A673 (cell line): ENCODE data around the gene GPR152. TPM values are rescaled to one million over a fixed set of nuclear protein-coding genes. Genes with fewer than 3 reads are reported as not detected.

Experiments used
- BruUV-seq: library from RNA; stranded (reverse); fragments of 400-500 nt; replicated peaks from 2 replicates; lab custom pipeline; 2021; lab: Mats Ljungman, UMichigan
- CTCF ChIA-PET: fragments of 300-600 bp; sonication (Branson Sonifier 250); formaldehyde crosslinking; loops from one replicate; lab custom pipeline; 2022; ENCODE audit warnings: antibody characterized with exemption; lab: Charles Lee
- POLR2A ChIA-PET: fragments of 300-600 bp; sonication (Branson Sonifier 250); formaldehyde crosslinking; loops from one replicate; lab custom pipeline; 2022; ENCODE audit warnings: antibody characterized with exemption; ENCODE audit not compliant: low non-redundant PET; lab: Charles Lee
- DNase-seq: peaks from one replicate; pipeline ENCODE4 v3.0.0-alpha.2; 2015; ENCODE audit warnings: low spot score
- H3K27ac ChIP-seq: fragments of 200-600 bp; sonication (generic); 2 replicates; pipeline ENCODE4 v1.5.1; 2016; ENCODE audit warnings: mixed run types, low read depth, mild to moderate bottlenecking, mixed read lengths, antibody characterized with exemption, low read length; ENCODE audit not compliant: poor library complexity, severe bottlenecking
- H3K27me3 ChIP-seq: fragments of 200-600 bp; sonication (generic); replicated peaks from 2 replicates; pipeline ENCODE4 v1.6.1; 2017; ENCODE audit warnings: mixed run types, low read depth, mild to moderate bottlenecking, mixed read lengths, antibody characterized with exemption, low read length; ENCODE audit not compliant: insufficient read depth, poor library complexity
- H3K36me3 ChIP-seq: fragments of 200-600 bp; sonication (generic); 2 replicates; pipeline ENCODE4 v1.6.1; 2016; ENCODE audit warnings: mixed run types, mild to moderate bottlenecking, mixed read lengths, antibody characterized with exemption, low read length; ENCODE audit not compliant: insufficient read depth, poor library complexity, severe bottlenecking
- H3K4me1 ChIP-seq: fragments of 200-600 bp; sonication (generic); 2 replicates; pipeline ENCODE4 v1.6.1; 2017; ENCODE audit warnings: mixed run types, mild to moderate bottlenecking, mixed read lengths, antibody characterized with exemption, low read length; ENCODE audit not compliant: insufficient read depth, poor library complexity, severe bottlenecking
- H3K4me3 ChIP-seq: fragments of 200-600 bp; sonication (generic); 2 replicates; pipeline ENCODE4 v1.5.1; 2016; ENCODE audit warnings: low read depth, mixed run types, mild to moderate bottlenecking, mixed read lengths, low read length; ENCODE audit not compliant: poor library complexity, severe bottlenecking
- H3K9me3 ChIP-seq: fragments of 200-600 bp; sonication (generic); 2 replicates; pipeline ENCODE4 v1.6.1; 2016; ENCODE audit warnings: mixed run types, low read depth, mild to moderate bottlenecking, mixed read lengths, antibody characterized with exemption, low read length; ENCODE audit not compliant: poor library complexity, severe bottlenecking
- EZH2 ChIP-seq: fragments of 200-600 bp; sonication (generic); IDR thresholded peaks from 2 replicates; pipeline ENCODE4 v1.6.1; 2017; ENCODE audit warnings: borderline replicate concordance, low read depth, mild to moderate bottlenecking, mixed read lengths, antibody characterized with exemption, low read length; ENCODE audit not compliant: poor library complexity, severe bottlenecking
- intact Hi-C: fragments of 100-400 bp; cut with micrococcal nuclease; formaldehyde crosslinking; loops from one replicate; pipeline ENCODE4 v1.10.0; 2022; ENCODE audit not compliant: unreplicated experiment
- total RNA-seq: library from RNA; stranded (reverse); gene quantifications from 2 replicates; pipeline ENCODE4 v1.2.3, GENCODE V29; 2021
- TF ChIP-seq, protein P1 (sequence below): fragments of 300-800, 200-600 bp; sonication (generic); conservative IDR thresholded peaks from 2 replicates; pipeline ENCODE4 v1.5.1; 2017; ENCODE audit warnings: low read depth, mild to moderate bottlenecking, antibody characterized with exemption, low read length, moderate library complexity, mixed read lengths

Gene GPR152
- total RNA-seq, 1 experiment from 2014 or later: not detected

DNA sequence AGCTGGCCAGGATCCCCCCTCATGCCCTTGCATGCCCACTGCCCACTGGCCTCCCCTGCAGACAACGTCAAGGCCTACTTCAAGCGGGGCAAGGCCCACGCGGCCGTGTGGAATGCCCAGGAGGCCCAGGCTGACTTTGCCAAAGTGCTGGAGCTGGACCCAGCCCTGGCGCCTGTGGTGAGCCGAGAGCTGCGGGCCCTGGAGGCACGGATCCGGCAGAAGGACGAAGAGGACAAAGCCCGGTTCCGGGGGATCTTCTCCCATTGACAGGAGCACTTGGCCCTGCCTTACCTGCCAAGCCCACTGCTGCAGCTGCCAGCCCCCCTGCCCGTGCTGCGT, 38.2 kb upstream of the GPR152 start:
- no peak for TF ChIP-seq EZH2
- TF ChIP-seq, protein P1, sequence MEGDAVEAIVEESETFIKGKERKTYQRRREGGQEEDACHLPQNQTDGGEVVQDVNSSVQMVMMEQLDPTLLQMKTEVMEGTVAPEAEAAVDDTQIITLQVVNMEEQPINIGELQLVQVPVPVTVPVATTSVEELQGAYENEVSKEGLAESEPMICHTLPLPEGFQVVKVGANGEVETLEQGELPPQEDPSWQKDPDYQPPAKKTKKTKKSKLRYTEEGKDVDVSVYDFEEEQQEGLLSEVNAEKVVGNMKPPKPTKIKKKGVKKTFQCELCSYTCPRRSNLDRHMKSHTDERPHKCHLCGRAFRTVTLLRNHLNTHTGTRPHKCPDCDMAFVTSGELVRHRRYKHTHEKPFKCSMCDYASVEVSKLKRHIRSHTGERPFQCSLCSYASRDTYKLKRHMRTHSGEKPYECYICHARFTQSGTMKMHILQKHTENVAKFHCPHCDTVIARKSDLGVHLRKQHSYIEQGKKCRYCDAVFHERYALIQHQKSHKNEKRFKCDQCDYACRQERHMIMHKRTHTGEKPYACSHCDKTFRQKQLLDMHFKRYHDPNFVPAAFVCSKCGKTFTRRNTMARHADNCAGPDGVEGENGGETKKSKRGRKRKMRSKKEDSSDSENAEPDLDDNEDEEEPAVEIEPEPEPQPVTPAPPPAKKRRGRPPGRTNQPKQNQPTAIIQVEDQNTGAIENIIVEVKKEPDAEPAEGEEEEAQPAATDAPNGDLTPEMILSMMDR: no peak
- no peaks in the 10 kb centered on the region for H3K27me3 ChIP-seq
- ChIA-PET POLR2A (no interaction called here), CTCF (no interaction called here)
- peak overlapping the region; percentile 23 for H3K27ac ChIP-seq
- H3K4me1 ChIP-seq: no peaks in the 10 kb centered on the region
- BruUV-seq: no TSS peak
- H3K9me3 ChIP-seq: no peaks in the 10 kb centered on the region
- H3K4me3 ChIP-seq: no peak overlapping the region
- peaks cover 34% of the 10 kb centered on the region for H3K36me3 ChIP-seq
- intact Hi-C loops: no loop called here
- no peak for DNase-seq

DNA sequence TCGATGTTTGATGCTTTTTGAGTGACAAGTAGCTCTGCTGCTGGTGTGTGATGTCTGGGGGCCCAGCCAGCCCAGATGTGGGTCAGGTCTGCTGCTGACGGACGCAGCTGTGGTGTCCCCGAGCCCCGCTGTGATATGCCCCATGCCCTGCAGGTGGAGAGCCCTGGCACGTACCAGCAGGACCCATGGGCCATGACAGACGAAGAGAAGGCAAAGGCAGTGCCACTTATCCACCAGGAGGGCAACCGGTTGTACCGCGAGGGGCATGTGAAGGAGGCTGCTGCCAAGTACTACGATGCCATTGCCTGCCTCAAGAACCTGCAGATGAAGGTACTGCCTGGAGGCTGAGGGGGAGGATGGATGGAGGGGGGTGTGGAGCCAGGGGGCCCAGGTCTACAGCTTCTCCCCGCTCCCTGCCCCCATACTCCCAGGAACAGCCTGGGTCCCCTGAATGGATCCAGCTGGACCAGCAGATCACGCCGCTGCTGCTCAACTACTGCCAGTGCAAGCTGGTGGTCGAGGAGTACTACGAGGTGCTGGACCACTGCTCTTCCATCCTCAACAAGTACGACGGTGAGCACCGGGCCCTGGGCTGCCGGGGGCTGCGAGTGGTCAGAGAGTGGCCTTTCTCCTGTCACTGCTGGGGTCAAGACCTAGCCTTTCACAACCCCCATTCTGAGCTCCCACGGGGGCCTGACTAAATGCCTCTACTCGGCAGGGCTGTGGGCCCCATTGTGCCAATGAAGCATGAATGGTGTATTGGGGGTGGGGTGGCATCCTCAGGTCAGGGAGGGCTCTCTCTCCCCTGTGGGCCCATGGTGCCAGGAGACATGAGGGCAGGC, 37.6 kb upstream of the GPR152 start:
- Histone ChIP-seq H3K36me3 (peaks cover 30% of the 10 kb centered on the region), H3K27me3 (no peaks in the 10 kb centered on the region), H3K27ac (no peak overlapping the region), H3K4me3 (no peak overlapping the region), H3K4me1 (no peaks in the 10 kb centered on the region), H3K9me3 (no peaks in the 10 kb centered on the region)
- intact Hi-C loops: no loop called here
- POLR2A ChIA-PET: no interaction called here
- CTCF ChIA-PET: interaction anchor here (0.6 kb wide), 1 partner anchor 11 kb away, joined by 15 read pairs; no protein-coding TSS in a partner anchor
- DNase-seq: no peak
- TSS peak; percentile 66 for BruUV-seq
- TF ChIP-seq, protein P1: no peak
- no peak for TF ChIP-seq EZH2

DNA sequence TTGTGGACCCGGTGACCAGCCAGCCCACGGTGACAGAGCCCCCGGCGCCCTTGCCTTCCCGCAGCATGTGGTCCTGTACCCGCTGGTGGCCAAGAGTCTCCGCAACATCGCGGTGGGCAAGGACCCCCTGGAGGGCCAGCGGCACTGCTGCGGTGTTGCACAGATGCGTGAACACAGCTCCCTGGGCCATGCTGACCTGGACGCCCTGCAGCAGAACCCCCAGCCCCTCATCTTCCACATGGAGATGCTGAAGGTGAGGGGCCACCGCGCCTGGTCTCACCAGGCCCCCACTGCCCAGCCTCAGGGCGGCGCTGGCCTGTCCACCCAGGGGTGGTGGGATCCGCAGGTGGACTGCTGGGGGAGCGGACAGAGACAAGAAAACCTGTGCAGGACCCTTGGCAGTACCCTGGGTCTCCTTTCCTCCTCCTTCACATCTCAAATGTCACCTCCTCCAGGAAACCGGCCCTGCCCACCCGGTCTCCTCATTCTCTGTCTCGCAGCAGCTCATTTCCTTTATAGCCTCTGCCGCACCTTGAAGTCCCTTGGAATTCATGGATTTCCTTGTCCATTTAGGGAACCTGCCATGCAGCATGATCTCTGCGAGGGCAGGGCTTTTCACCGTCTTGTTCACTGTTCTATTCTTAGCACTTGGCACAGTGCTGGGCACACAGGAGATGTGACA, 36.8 kb upstream of the GPR152 start:
- Histone ChIP-seq H3K27me3 (no peaks in the 10 kb centered on the region), H3K27ac (no peak overlapping the region), H3K4me3 (no peak overlapping the region), H3K36me3 (peaks cover 30% of the 10 kb centered on the region), H3K9me3 (no peaks in the 10 kb centered on the region), H3K4me1 (no peaks in the 10 kb centered on the region)
- BruUV-seq: no TSS peak
- POLR2A ChIA-PET: no interaction called here
- TF ChIP-seq EZH2: no peak
- CTCF ChIA-PET: interaction anchor here (0.5 kb wide), 1 partner anchor 226 kb away, joined by 5 read pairs; no protein-coding TSS in a partner anchor
- DNase-seq: no peak
- intact Hi-C loops: no loop called here
